ENCODE data around the gene INSL4. TPM values are rescaled to one million over a fixed set of nuclear protein-coding genes. Genes with fewer than 3 reads are reported as not detected.
A peak's percentile ranks its signal among the peaks of the same experiment; 100 is the strongest.

The INSL4 gene
- total RNA-seq: not detected

GRCh38 chr9:5231212-5231611 lies at the start of gene INSL4:
INSL4 (plus strand) TSS chr9:5231419; CDS start chr9:5231524, 105 bp downstream.
- H3K36me3 ChIP-seq: no peaks in the 10 kb centered on the region
- no peak within 1 kb of the TSS for H3K27ac ChIP-seq
- TF ChIP-seq CTCF (IDR thresholded peaks at IDR 0.05): no peak

GRCh38 chr9:5184776-5185175 lies 46.4 kb upstream of the INSL4 start:
- Histone ChIP-seq H3K4me3 (no peak overlapping the region), H3K27ac (no peak overlapping the region), H3K9me3 (no peaks in the 10 kb centered on the region), H3K36me3 (no peaks in the 10 kb centered on the region), H3K27me3 (no peaks in the 10 kb centered on the region), H3K4me1 (no peaks in the 10 kb centered on the region)
- DNase-seq (ENCODE audit: low spot score): no peak
- no peak for TF ChIP-seq CTCF (IDR thresholded peaks at IDR 0.05)

More at GRCh38 chr9:5231212-5231611, at the start of gene INSL4:
- no peak within 1 kb of the TSS for H3K4me3 ChIP-seq
- H3K4me1 ChIP-seq: no peaks in the 10 kb centered on the region
- no peak for DNase-seq (ENCODE audit: low spot score)
- H3K9me3 ChIP-seq: no peaks in the 10 kb centered on the region
- H3K27me3 ChIP-seq: no peaks in the 10 kb centered on the region

GRCh38 chr9:5185220-5185840 lies 45.9 kb upstream of the INSL4 start, which contains the start of gene INSL6:
INSL6 (minus strand) TSS chr9:5185639; CDS start chr9:5185602, 37 bp downstream.
- H3K36me3 ChIP-seq: no peaks in the 10 kb centered on the region
- DNase-seq (ENCODE audit: low spot score): no peak
- H3K4me3 ChIP-seq: no peak within 1 kb of the TSS
- H3K4me1 ChIP-seq: no peaks in the 10 kb centered on the region
- TF ChIP-seq CTCF (IDR thresholded peaks at IDR 0.05): no peak
- H3K27me3 ChIP-seq: no peaks in the 10 kb centered on the region
- H3K27ac ChIP-seq: no peak within 1 kb of the TSS
- no peaks in the 10 kb centered on the region for H3K9me3 ChIP-seq

DNA sequence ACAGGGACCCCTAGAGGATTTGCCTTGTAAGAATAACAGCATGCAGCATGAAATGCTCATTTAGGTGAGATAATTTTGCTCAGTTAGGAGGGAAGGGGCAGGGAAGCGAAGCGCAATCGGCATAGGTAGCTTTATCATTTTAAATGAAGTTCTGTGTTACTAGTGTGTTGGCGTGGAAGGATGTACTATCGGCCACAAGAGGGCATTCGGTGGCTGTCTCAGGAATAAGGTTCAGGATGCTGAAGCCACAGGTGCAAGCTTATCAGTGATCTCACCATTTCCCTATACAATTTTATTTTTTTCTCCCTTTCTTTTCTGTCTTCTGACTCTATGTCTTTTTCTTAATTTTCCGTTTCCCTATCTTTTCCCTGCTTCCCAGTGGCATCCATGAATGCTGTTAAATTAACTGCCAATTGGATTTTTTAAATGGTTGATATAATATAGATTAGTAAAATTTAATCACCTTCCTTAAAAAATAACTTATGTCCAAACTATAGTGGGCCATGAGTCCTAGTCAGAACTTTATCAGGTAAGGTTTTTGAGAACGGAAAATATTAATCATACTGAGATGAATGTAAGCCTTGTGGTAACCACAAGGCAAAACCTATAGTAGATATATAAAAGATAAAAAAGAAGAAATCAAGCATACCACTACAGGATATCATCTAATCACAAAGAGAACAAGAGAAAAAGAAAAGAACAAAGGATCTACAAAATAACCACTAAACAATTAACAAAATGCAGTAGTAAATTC lies 44.6 kb upstream of the INSL4 start:
- Histone ChIP-seq H3K27ac (no peak overlapping the region), H3K4me3 (no peak overlapping the region), H3K9me3 (no peaks in the 10 kb centered on the region), H3K36me3 (no peaks in the 10 kb centered on the region), H3K27me3 (no peaks in the 10 kb centered on the region), H3K4me1 (no peaks in the 10 kb centered on the region)
- DNase-seq (ENCODE audit: low spot score): peak; percentile 64
- TF ChIP-seq CTCF (IDR thresholded peaks at IDR 0.05): peak; percentile 52 to 76

DNA sequence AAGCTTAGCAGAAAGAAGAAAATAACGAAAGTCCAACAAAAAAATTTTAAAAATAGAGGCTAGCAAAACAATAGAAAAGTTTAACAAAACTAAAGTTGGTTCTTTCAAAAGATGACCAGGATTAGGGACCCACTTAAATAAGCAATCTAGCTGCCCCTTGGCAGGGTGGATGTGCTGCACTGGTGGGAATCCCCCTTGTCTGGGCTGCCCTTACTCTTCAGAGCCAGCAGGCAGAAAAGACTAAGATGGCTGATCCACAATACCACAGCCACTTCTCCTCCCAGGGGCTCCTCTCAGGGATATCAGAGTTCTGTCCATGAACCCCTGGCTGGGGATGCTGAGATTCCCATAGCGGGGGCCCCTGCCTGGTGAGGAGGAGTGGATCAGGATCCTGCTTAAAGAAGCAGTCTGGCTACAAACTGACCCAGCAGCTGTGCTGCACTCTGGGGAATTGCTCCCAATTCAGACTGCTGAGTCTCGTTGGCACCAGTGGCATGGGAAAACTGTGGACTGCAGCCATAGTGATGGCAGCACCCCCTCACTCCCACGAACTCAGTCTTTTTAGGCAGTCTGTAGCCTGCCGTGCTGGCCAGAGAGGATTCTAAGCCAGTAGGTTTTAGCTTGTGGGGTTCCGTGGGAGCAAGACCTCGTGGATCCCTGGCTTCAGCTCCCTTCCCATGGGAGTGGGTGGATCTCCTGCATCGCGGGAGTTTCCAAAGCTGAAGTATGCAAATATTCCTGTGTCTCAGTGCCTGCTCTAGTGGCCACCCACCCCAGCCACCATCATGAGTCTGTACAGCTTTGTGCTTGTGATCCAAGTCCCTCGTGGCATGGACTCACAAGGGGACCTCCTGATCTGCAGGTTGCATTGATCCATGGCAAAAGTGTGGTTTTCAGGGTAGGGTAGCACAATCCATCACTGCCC lies 42.9 kb upstream of the INSL4 start:
- no peak overlapping the region for H3K27ac ChIP-seq
- DNase-seq (ENCODE audit: low spot score): no peak
- no peaks in the 10 kb centered on the region for H3K4me1 ChIP-seq
- TF ChIP-seq CTCF (IDR thresholded peaks at IDR 0.05): no peak
- no peaks in the 10 kb centered on the region for H3K27me3 ChIP-seq
- no peak overlapping the region for H3K4me3 ChIP-seq
- no peaks in the 10 kb centered on the region for H3K9me3 ChIP-seq
- no peaks in the 10 kb centered on the region for H3K36me3 ChIP-seq
